ENCODE measurements around the gene PITPNM1. TPM values are rescaled to one million over a fixed set of nuclear protein-coding genes. Genes with fewer than 3 reads are reported as not detected.

Gene PITPNM1
- total and polyA plus RNA-seq, 2 of the 13 experiments (the other 11 are each of a cell fraction or from before 2014, with no cell fraction given): 8.2 to 8.5 TPM

- TF ChIP-seq MNT (IDR thresholded peaks at IDR 0.05): peak; percentile 54
- TF ChIP-seq ZMAT5 (CRISPR knock-in tag; IDR thresholded peaks at IDR 0.05; ENCODE audit: borderline replicate concordance, low read depth): no peak
- TF ChIP-seq DPF2 (CRISPR knock-in tag; IDR thresholded peaks at IDR 0.05; ENCODE audit: borderline replicate concordance, low read depth): no peak
- 0 out of 2 replicates have a peak, but pooled peaks have one; percentile 62 for TF ChIP-seq SATB2 (CRISPR knock-in tag; IDR thresholded peaks at IDR 0.05)
- TF ChIP-seq CEBPG (CRISPR knock-in tag; IDR thresholded peaks at IDR 0.05): peak; percentile 31; the same call in 1 of the 2 replicates
- no peak for TF ChIP-seq FOXM1 (CRISPR knock-in tag; IDR thresholded peaks at IDR 0.05)
- no peak for TF ChIP-seq ZNF83 (CRISPR knock-in tag; IDR thresholded peaks at IDR 0.05; ENCODE audit: borderline replicate concordance)
- no peak for TF ChIP-seq NAIF1 (CRISPR knock-in tag; IDR thresholded peaks at IDR 0.05; ENCODE audit: borderline replicate concordance)
- TF ChIP-seq GRHL1 (CRISPR knock-in tag; conservative IDR thresholded peaks at IDR 0.05): no peak
- TF ChIP-seq ZBTB43 (CRISPR knock-in tag; conservative IDR thresholded peaks at IDR 0.05): no peak
- no peak for TF ChIP-seq ZNF691 (CRISPR knock-in tag; IDR thresholded peaks at IDR 0.05; ENCODE audit: borderline replicate concordance, low read depth)
- peak; percentile 66 for TF ChIP-seq SPEN (CRISPR knock-in tag; IDR thresholded peaks at IDR 0.05; ENCODE audit: low read depth)
- TF ChIP-seq KLF15 (CRISPR knock-in tag; IDR thresholded peaks at IDR 0.05; ENCODE audit: borderline replicate concordance): no peak
- peak; percentile 45; the same call in 1 of the 2 replicates for TF ChIP-seq ZNF609 (CRISPR knock-in tag; IDR thresholded peaks at IDR 0.05; ENCODE audit: borderline replicate concordance)
- TF ChIP-seq RAD51 (IDR thresholded peaks at IDR 0.05; ENCODE audit: borderline replicate concordance): no peak
- no peak for TF ChIP-seq STAG1 (CRISPR knock-in tag; IDR thresholded peaks at IDR 0.05)
- no peak for TF ChIP-seq ZNF333 (CRISPR knock-in tag; IDR thresholded peaks at IDR 0.05; ENCODE audit: borderline replicate concordance)
- no peak for TF ChIP-seq MBD4 (IDR thresholded peaks at IDR 0.05; ENCODE audit: borderline replicate concordance, low read length)
- no peak for TF ChIP-seq ZNF777 (CRISPR knock-in tag; IDR thresholded peaks at IDR 0.05)
Observed at GRCh38 chr11:67508486-67509121, 3.4 kb upstream of the PITPNM1 start (continued).

Data from HepG2 (cell line).